Esophagus muscularis mucosa (tissue), 4 donors: ENCODE data around the gene POU2F1. TPM values are rescaled to one million over a fixed set of nuclear protein-coding genes. Genes with fewer than 3 reads are reported as not detected.

Source experiments
- DNase-seq: peaks from one replicate; pipeline ENCODE4 v3.0.0-alpha.2; 2017; ENCODE audit errors: extremely low spot score
- H3K27ac ChIP-seq, 4 donors: fragments of 200-600 bp; sonication (generic); replicated peaks in 1 of 4; 1 replicate in 3 of 4; 2 replicates in 1 of 4; pipeline ENCODE4 v1.5.1; 2016 to 2019; ENCODE audit warnings: mild to moderate bottlenecking in 1 of 4
- H3K27me3 ChIP-seq, 4 donors: fragments of 200-600 bp; sonication (generic); one replicate each; pipeline versions ENCODE4 v1.5.1 to v1.6.0; 2016 to 2019
- H3K36me3 ChIP-seq, 4 donors: fragments of 200-600 bp; sonication (generic); one replicate each; pipeline ENCODE4 v1.5.1; 2016 to 2019
- H3K4me1 ChIP-seq, 4 donors: fragments of 200-600 bp; sonication (generic); one replicate each; pipeline ENCODE4 v1.5.1; 2016 to 2019
- H3K4me3 ChIP-seq, 4 donors: fragments of 200-600 bp; sonication (generic); 1 replicate in 2 of 4; 2 replicates in 2 of 4; pipeline ENCODE4 v1.5.1; 2016 to 2019; ENCODE audit warnings: mild to moderate bottlenecking in 4 of 4, moderate library complexity in 1 of 4
- H3K9me3 ChIP-seq, 4 donors: fragments of 200-600 bp; sonication (generic); 1 replicate in 3 of 4; 2 replicates in 1 of 4; pipeline ENCODE4 v1.5.1; 2016 to 2019
- CTCF ChIP-seq, 3 experiments: fragments of 200-600 bp in 2 of 3; fragments of 450-650 bp in 1 of 3; sonication (generic) in 2 of 3; IDR thresholded peaks; one replicate each; pipeline ENCODE4 v1.5.1; 2017 to 2019; ENCODE audit warnings: antibody characterized with exemption in 3 of 3, mild to moderate bottlenecking in 2 of 3, moderate library complexity in 1 of 3
- EP300 ChIP-seq: sonication (generic); formaldehyde crosslinking; IDR thresholded peaks from one replicate; pipeline ENCODE4 v1.6.1; 2017; ENCODE audit warnings: antibody characterized with exemption
- POLR2A ChIP-seq: fragments of 450-650 bp; IDR thresholded peaks from one replicate; pipeline ENCODE4 v1.6.1; 2017; ENCODE audit warnings: antibody characterized with exemption, moderate library complexity, mild to moderate bottlenecking, low read depth
- POLR2AphosphoS5 ChIP-seq, 2 donors: sonication (generic); formaldehyde crosslinking; IDR thresholded peaks; one replicate each; pipeline ENCODE4 v1.6.1; 2017; ENCODE audit warnings: antibody characterized with exemption in 2 of 2
- WGBS: methylation state at CpG from one replicate; pipeline ENCODE4 v1.1.5; 2018; 5-methylcytosine and 5-hydroxymethylcytosine counted together
- intact Hi-C: fragments of 100-400 bp; cut with DNase I; formaldehyde crosslinking; loops from one replicate; pipeline ENCODE4 v1.15.1; 2023
- total RNA-seq, 4 donors: library from RNA; depleted of rRNA; stranded (reverse); fragments of >200 nt; gene quantifications; one replicate each; pipeline versions ENCODE4 v1.1.0 to v1.2.1, GENCODE V29; 2016

The POU2F1 gene
- total RNA-seq, 4 donors from 2014 or later: 7.3 to 13.4 (median 10.4) TPM

- 75% methylated on average over 2 of the region's 2 CpGs for WGBS
- Histone ChIP-seq H3K4me3 (no peak overlapping the region), H3K36me3 (no peaks in the 10 kb centered on the region), H3K27me3 (no peaks in the 10 kb centered on the region), H3K27ac (no peak overlapping the region), H3K9me3 (no peaks in the 10 kb centered on the region), H3K4me1 (peaks cover 21 to 59% (median 50%) of the 10 kb centered on the region in 4 donors)
- no peak for DNase-seq
- TF ChIP-seq POLR2AphosphoS5 (IDR thresholded peaks at IDR 0.05): no peak
- TF ChIP-seq EP300: no peak
- TF ChIP-seq CTCF (IDR thresholded peaks at IDR 0.05): no peak
- intact Hi-C loops: loop anchor here (5.0 to 10.0 kb wide), 3 partner anchors 146 to 264 kb away; no protein-coding TSS in a partner anchor
Measured at GRCh38 chr1:167268347-167268787, 47.7 kb downstream of the POU2F1 start.

- H3K36me3 ChIP-seq: no peaks in the 10 kb centered on the region
- no peaks in the 10 kb centered on the region for H3K9me3 ChIP-seq
- DNase-seq: no peak
- H3K4me1 ChIP-seq: peaks cover 12 to 55% (median 48%) of the 10 kb centered on the region in 4 donors
- intact Hi-C loops: no loop called here
- H3K4me3 ChIP-seq: no peak overlapping the region
- H3K27ac ChIP-seq: no peak overlapping the region
- H3K27me3 ChIP-seq: no peaks in the 10 kb centered on the region
- WGBS: 35% methylated on average over 1 of the region's 1 CpG
- TF ChIP-seq EP300 (no peak), POLR2A (no peak), CTCF (IDR thresholded peaks at IDR 0.05) (no peak), POLR2AphosphoS5 (IDR thresholded peaks at IDR 0.05) (no peak)
Measured at GRCh38 chr1:167270349-167271092, 49.8 kb downstream of the POU2F1 start.

GRCh38 chr1:167272369-167272957, 51.8 kb downstream of the POU2F1 start:
- WGBS: 83% methylated on average over 3 of the region's 3 CpGs
- H3K4me1 ChIP-seq: peaks cover 12 to 61% (median 47%) of the 10 kb centered on the region in 4 donors

GRCh38 chr1:167273027-167273800, 52.5 kb downstream of the POU2F1 start:
- intact Hi-C loops: no loop called here
- Histone ChIP-seq H3K4me3 (no peak overlapping the region), H3K4me1 (peaks cover 13 to 57% (median 44%) of the 10 kb centered on the region in 4 donors), H3K27ac (no peak overlapping the region), H3K36me3 (no peaks in the 10 kb centered on the region), H3K9me3 (no peaks in the 10 kb centered on the region), H3K27me3 (no peaks in the 10 kb centered on the region)
- no peak for TF ChIP-seq POLR2AphosphoS5 (IDR thresholded peaks at IDR 0.05)
- no peak for TF ChIP-seq POLR2A
- TF ChIP-seq CTCF (IDR thresholded peaks at IDR 0.05): no peak
- TF ChIP-seq EP300: no peak
- DNase-seq: no peak
- WGBS: 77% methylated on average over 12 of the region's 12 CpGs

More at GRCh38 chr1:167272369-167272957, 51.8 kb downstream of the POU2F1 start:
- no peak overlapping the region for H3K27ac ChIP-seq
- no peak overlapping the region for H3K4me3 ChIP-seq
- H3K36me3 ChIP-seq: no peaks in the 10 kb centered on the region
- no peaks in the 10 kb centered on the region for H3K9me3 ChIP-seq
- no peaks in the 10 kb centered on the region for H3K27me3 ChIP-seq
- DNase-seq: no peak
- intact Hi-C loops: no loop called here
- TF ChIP-seq EP300: no peak
- no peak for TF ChIP-seq POLR2A
- no peak for TF ChIP-seq CTCF (IDR thresholded peaks at IDR 0.05)
- TF ChIP-seq POLR2AphosphoS5 (IDR thresholded peaks at IDR 0.05): no peak
